OCI-LY7 (cell line): ENCODE data around the gene NDST4. TPM values are rescaled to one million over a fixed set of nuclear protein-coding genes. Genes with fewer than 3 reads are reported as not detected.

Experiments
- BruUV-seq: library from RNA; stranded (reverse); fragments of 400-500 nt; replicated peaks from 2 replicates; lab custom pipeline; 2021; lab: Mats Ljungman, UMichigan
- CTCF ChIA-PET: fragments of 300-600 bp; sonication (Branson Sonifier 250); formaldehyde crosslinking; loops from one replicate; lab custom pipeline; 2022; ENCODE audit warnings: antibody characterized with exemption; ENCODE audit not compliant: unreplicated experiment; lab: Charles Lee
- POLR2A ChIA-PET: fragments of 300-600 bp; sonication (Branson Sonifier 250); formaldehyde crosslinking; loops from one replicate; lab custom pipeline; 2022; ENCODE audit warnings: antibody characterized with exemption; lab: Charles Lee
- DNase-seq: peaks from one replicate; pipeline ENCODE4 v3.0.0-alpha.2; 2015; ENCODE audit warnings: low spot score
- H2AFZ ChIP-seq: fragments of 200-600 bp; sonication (generic), shearing (Covaris generic); 2 replicates; pipeline ENCODE4 v1.6.1; 2014; ENCODE audit warnings: mild to moderate bottlenecking, antibody characterized with exemption, low read length, moderate library complexity
- H3K27ac ChIP-seq: fragments of 200-600 bp; sonication (generic); 2 replicates; pipeline ENCODE4 v1.5.1; 2014; ENCODE audit warnings: mixed run types, low read depth, mild to moderate bottlenecking, moderate library complexity, low read length, inconsistent platforms; ENCODE audit not compliant: poor library complexity, severe bottlenecking
- H3K36me3 ChIP-seq: fragments of 200-600 bp; sonication (generic); 2 replicates; pipeline ENCODE4 v1.6.1; 2014; ENCODE audit warnings: mild to moderate bottlenecking, antibody characterized with exemption, low read length, moderate library complexity, mixed read lengths; ENCODE audit not compliant: insufficient read depth
- H3K4me1 ChIP-seq: fragments of 200-600 bp; sonication (generic); 2 replicates; pipeline ENCODE4 v1.5.1; 2014; ENCODE audit warnings: mild to moderate bottlenecking, low read length; ENCODE audit not compliant: insufficient read depth, poor library complexity, severe bottlenecking
- H3K4me2 ChIP-seq: fragments of 200-600 bp; sonication (generic); 2 replicates; pipeline ENCODE4 v1.6.1; 2014; ENCODE audit warnings: mild to moderate bottlenecking, low read length
- H3K4me3 ChIP-seq: fragments of 200-600 bp; sonication (generic); 2 replicates; pipeline ENCODE4 v1.5.1; 2014; ENCODE audit warnings: mild to moderate bottlenecking, low read depth, low read length; ENCODE audit not compliant: poor library complexity, severe bottlenecking
- H3K79me2 ChIP-seq: fragments of 200-600 bp; sonication (generic); 2 replicates; pipeline ENCODE4 v1.6.1; 2016; ENCODE audit warnings: low read depth, mild to moderate bottlenecking, low read length, moderate library complexity, mixed read lengths; ENCODE audit not compliant: insufficient read depth
- H3K9me2 ChIP-seq: fragments of 200-600 bp; sonication (generic); 2 replicates; pipeline ENCODE4 v1.6.1; 2016; ENCODE audit warnings: mild to moderate bottlenecking, low read length, mixed read lengths; ENCODE audit not compliant: insufficient read depth
- H3K9me3 ChIP-seq: fragments of 200-600 bp; sonication (generic); 2 replicates; pipeline ENCODE4 v1.6.1; 2014; ENCODE audit warnings: mild to moderate bottlenecking, mixed run types, low read length, mixed read lengths
- H4K20me1 ChIP-seq: fragments of 200-600 bp; sonication (generic); 2 replicates; pipeline ENCODE4 v1.6.1; 2014; ENCODE audit warnings: mild to moderate bottlenecking, antibody characterized with exemption, low read length, moderate library complexity, mixed read lengths; ENCODE audit not compliant: insufficient read depth
- EZH2phosphoT487 ChIP-seq: fragments of 200-600 bp; sonication (generic); IDR thresholded peaks from 2 replicates; pipeline ENCODE4 v1.6.1; 2018; ENCODE audit warnings: low read depth, borderline replicate concordance, mild to moderate bottlenecking, mixed run types, antibody characterized with exemption, low read length, moderate library complexity, mixed read lengths
- intact Hi-C: fragments of 100-400 bp; cut with micrococcal nuclease; formaldehyde crosslinking; loops from one replicate; pipeline ENCODE4 v1.10.0; 2022; ENCODE audit not compliant: unreplicated experiment
- total RNA-seq, 2 experiments: library from RNA; depleted of rRNA in 1 of 2; stranded (reverse); fragments of >200 nt in 1 of 2; shearing (Covaris generic) in 1 of 2; gene quantifications; 2 replicates each; pipeline ENCODE4 v1.2.3, GENCODE V29; 2014 to 2022
- TF ChIP-seq, protein P1 (sequence below): fragments of 200-600 bp; sonication (generic); conservative IDR thresholded peaks from 2 replicates; pipeline ENCODE4 v1.5.1; 2014; ENCODE audit warnings: mild to moderate bottlenecking, antibody characterized with exemption, low read length, moderate library complexity, mixed read lengths

NDST4 gene
- total RNA-seq, 2 experiments from 2014 or later, result not detected

DNA sequence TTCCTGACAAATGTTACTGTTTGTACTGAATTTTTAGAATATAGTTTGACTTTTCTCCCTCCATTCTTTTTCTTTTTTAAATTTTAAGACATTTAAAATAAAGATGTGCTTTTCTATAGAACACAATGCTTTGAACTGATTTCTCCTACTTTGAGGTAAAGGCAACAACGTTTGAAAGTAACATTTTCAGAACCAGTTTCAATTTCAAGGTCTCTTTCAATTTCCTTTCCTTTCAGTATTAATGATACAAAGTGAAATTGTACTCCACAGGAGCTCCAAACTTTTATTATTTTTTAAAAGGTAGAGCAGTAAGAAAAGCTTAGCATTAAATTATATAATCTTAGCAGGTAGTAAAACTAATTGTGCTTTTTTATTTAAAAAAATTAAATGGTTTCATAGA lies 54.9 kb downstream of the NDST4 start:
- H3K9me3 ChIP-seq, result no peaks in the 10 kb centered on the region
- ChIA-PET POLR2A (interaction anchor here (0.6 to 0.7 kb wide), 2 partner anchors 8 to 977 kb away, joined by 3 to 4 read pairs; no protein-coding TSS in a partner anchor), CTCF (no interaction called here)
- no peak for DNase-seq
- H3K27ac ChIP-seq, result no peak overlapping the region
- H3K4me3 ChIP-seq, result no peak overlapping the region
- no TSS peak for BruUV-seq
- H3K4me1 ChIP-seq, result no peaks in the 10 kb centered on the region
- H4K20me1 ChIP-seq, result no peaks in the 10 kb centered on the region
- no peak overlapping the region for H3K4me2 ChIP-seq
- no peaks in the 10 kb centered on the region for H3K9me2 ChIP-seq
- no peak for TF ChIP-seq EZH2phosphoT487
- TF ChIP-seq, protein P1, sequence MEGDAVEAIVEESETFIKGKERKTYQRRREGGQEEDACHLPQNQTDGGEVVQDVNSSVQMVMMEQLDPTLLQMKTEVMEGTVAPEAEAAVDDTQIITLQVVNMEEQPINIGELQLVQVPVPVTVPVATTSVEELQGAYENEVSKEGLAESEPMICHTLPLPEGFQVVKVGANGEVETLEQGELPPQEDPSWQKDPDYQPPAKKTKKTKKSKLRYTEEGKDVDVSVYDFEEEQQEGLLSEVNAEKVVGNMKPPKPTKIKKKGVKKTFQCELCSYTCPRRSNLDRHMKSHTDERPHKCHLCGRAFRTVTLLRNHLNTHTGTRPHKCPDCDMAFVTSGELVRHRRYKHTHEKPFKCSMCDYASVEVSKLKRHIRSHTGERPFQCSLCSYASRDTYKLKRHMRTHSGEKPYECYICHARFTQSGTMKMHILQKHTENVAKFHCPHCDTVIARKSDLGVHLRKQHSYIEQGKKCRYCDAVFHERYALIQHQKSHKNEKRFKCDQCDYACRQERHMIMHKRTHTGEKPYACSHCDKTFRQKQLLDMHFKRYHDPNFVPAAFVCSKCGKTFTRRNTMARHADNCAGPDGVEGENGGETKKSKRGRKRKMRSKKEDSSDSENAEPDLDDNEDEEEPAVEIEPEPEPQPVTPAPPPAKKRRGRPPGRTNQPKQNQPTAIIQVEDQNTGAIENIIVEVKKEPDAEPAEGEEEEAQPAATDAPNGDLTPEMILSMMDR, result no peak
- H3K36me3 ChIP-seq, result no peaks in the 10 kb centered on the region
- H3K79me2 ChIP-seq, result no peaks in the 10 kb centered on the region
- intact Hi-C loops, result no loop called here
- H2AFZ ChIP-seq, result no peak overlapping the region

DNA sequence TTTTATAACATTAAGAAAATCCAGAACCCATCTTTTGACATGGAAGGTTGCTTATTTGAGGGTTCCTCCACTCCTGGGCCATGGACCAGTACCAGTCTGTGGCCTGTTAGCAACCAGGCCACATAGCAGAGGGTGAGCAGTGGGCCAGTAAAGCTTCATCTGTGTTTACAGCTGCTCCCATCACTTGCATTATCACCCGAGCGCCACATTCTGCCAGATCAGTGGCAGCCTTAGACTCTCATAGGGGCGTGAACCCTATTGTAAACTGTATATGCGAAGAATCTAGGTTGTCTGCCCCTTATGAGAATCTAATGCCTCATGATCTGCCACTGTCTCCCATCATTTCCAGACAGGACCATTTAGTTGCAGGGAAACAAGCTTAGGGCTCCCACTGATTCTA lies 58.6 kb downstream of the NDST4 start:
- no peak overlapping the region for H3K27ac ChIP-seq
- H3K79me2 ChIP-seq, result no peaks in the 10 kb centered on the region
- no peak for TF ChIP-seq EZH2phosphoT487
- TF ChIP-seq, protein P1, result no peak
- H3K4me1 ChIP-seq, result no peaks in the 10 kb centered on the region
- H3K9me2 ChIP-seq, result no peaks in the 10 kb centered on the region
- no peak for DNase-seq
- H3K36me3 ChIP-seq, result no peaks in the 10 kb centered on the region
- H3K4me3 ChIP-seq, result no peak overlapping the region
- H2AFZ ChIP-seq, result no peak overlapping the region
- H4K20me1 ChIP-seq, result no peaks in the 10 kb centered on the region
- H3K4me2 ChIP-seq, result no peak overlapping the region
- POLR2A ChIA-PET, result no interaction called here
- intact Hi-C loops, result no loop called here
- H3K9me3 ChIP-seq, result no peaks in the 10 kb centered on the region
- BruUV-seq, result no TSS peak
- CTCF ChIA-PET, result no interaction called here

DNA sequence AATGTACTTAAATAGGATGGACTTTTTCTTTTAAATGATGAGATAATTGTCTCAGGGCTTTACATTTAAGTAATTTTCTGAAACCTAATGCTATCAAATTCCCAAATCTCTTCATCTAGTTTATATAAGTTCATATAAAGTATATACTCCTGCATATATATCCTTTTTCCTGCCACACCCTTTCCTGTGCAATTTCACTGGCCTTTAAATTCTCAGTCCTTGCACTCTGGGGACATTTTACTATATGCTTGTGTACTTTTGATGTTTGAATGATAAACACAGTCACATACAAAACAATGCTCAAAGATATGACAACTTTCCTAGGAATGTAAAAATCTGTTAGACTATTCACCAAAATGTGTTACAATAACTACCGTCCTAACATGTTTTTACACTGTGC lies 60.1 kb downstream of the NDST4 start:
- H3K4me3 ChIP-seq, result no peak overlapping the region
- H3K9me3 ChIP-seq, result no peaks in the 10 kb centered on the region
- no peaks in the 10 kb centered on the region for H3K79me2 ChIP-seq
- no peak overlapping the region for H3K27ac ChIP-seq
- TF ChIP-seq, protein P1, result no peak
- TF ChIP-seq EZH2phosphoT487, result no peak
- DNase-seq, result no peak
- no peaks in the 10 kb centered on the region for H3K9me2 ChIP-seq
- intact Hi-C loops, result no loop called here
- CTCF ChIA-PET, result no interaction called here
- H3K36me3 ChIP-seq, result no peaks in the 10 kb centered on the region
- POLR2A ChIA-PET, result no interaction called here
- H3K4me1 ChIP-seq, result no peaks in the 10 kb centered on the region
- H3K4me2 ChIP-seq, result no peak overlapping the region
- no TSS peak for BruUV-seq
- H4K20me1 ChIP-seq, result no peaks in the 10 kb centered on the region
- H2AFZ ChIP-seq, result no peak overlapping the region
